Measurements from ENCODE around the gene MYO3B.

DNA sequence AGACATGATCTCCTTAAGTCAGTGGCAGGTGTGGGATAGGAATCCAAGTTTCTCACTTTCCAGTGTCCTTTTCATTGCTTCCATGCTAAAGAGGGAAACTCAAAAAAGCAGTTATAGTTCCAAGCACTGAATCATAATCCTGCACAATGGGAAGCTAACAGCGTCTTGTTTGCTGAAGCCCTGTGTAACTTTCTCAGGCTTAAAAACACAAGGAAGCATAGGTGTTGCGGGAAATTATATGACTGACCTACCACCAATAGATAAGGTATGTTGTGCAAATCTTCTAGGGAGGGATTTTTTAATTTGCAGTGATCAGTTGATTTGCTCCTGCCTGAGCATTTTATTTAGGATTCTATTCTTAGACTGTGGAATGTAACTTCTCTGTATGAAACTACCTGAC lies 250.9 kb downstream of the MYO3B start:
- TF ChIP-seq, protein P1, sequence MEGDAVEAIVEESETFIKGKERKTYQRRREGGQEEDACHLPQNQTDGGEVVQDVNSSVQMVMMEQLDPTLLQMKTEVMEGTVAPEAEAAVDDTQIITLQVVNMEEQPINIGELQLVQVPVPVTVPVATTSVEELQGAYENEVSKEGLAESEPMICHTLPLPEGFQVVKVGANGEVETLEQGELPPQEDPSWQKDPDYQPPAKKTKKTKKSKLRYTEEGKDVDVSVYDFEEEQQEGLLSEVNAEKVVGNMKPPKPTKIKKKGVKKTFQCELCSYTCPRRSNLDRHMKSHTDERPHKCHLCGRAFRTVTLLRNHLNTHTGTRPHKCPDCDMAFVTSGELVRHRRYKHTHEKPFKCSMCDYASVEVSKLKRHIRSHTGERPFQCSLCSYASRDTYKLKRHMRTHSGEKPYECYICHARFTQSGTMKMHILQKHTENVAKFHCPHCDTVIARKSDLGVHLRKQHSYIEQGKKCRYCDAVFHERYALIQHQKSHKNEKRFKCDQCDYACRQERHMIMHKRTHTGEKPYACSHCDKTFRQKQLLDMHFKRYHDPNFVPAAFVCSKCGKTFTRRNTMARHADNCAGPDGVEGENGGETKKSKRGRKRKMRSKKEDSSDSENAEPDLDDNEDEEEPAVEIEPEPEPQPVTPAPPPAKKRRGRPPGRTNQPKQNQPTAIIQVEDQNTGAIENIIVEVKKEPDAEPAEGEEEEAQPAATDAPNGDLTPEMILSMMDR (IDR thresholded peaks at IDR 0.05): no peak
- TF ChIP-seq POLR2A (IDR thresholded peaks at IDR 0.05): no peak

Measured in body of pancreas (tissue), 4 donors.